K562 (cell line): ENCODE data around the gene SHANK3. TPM values are rescaled to one million over a fixed set of nuclear protein-coding genes. Genes with fewer than 3 reads are reported as not detected.
A peak's percentile ranks its signal among the peaks of the same experiment; 100 is the strongest.

ENCODE experiments used
- ATAC-seq: fragments of 200-7000 bp; cut with Tn5 transposase; 3 replicates; pipeline ENCODE4 v1.9.1; 2020; ENCODE audit warnings: moderate library complexity
- BruUV-seq: library from RNA; stranded (reverse); fragments of 400-500 nt; replicated peaks from 2 replicates; lab custom pipeline; 2021; lab: Mats Ljungman, UMichigan
- CTCF ChIA-PET: fragments of 300-600 bp; formaldehyde crosslinking; extraction: SDS; loops from one replicate; lab custom pipeline; 2021; ENCODE audit warnings: low intra/inter-chr PET ratio; lab: Yijun Ruan, JAX
- POLR2A ChIA-PET: fragments of 300-600, 350-650 bp; sonication (Branson Sonifier 250); formaldehyde crosslinking; extraction: SDS; loops from one replicate; lab custom pipeline; 2021; ENCODE audit warnings: antibody characterized with exemption, inconsistent platforms; lab: Yijun Ruan, JAX
- DNase-seq, 4 experiments: peaks; one replicate each; pipeline versions ENCODE4 v3.0.0 to v3.0.0-alpha.2; 2011 to 2018; ENCODE audit warnings: low spot score in 3 of 4, mixed read lengths in 3 of 4; ENCODE audit errors: extremely low read depth in 1 of 4
- FAIRE-seq: peaks from 2 replicates; lab custom pipeline; 2011; peaks lifted over from hg19 to GRCh38; lab: Jason Lieb, UNC
- H2AFZ ChIP-seq: 2 replicates; pipeline ENCODE4 v1.6.0; 2011; ENCODE audit warnings: low read depth, low read length, control low read depth, inconsistent platforms
- H3K27ac ChIP-seq: fragments of 200-600 bp; 3 replicates; pipeline ENCODE4 v1.8.0; 2011; ENCODE audit warnings: low read depth, mild to moderate bottlenecking, control low read depth, inconsistent platforms, low read length, moderate library complexity, mixed read lengths; ENCODE audit errors: extremely low read depth
- H3K27me3 ChIP-seq, 2 experiments: fragments of 300-600 bp in 1 of 2; 2 replicates in 1 of 2; 3 replicates in 1 of 2; pipeline versions ENCODE4 v1.6.0 to v1.8.0; 2011; ENCODE audit warnings: inconsistent platforms in 2 of 2, low read length in 2 of 2, mild to moderate bottlenecking in 1 of 2, mixed read lengths in 1 of 2, moderate library complexity in 1 of 2; ENCODE audit not compliant: control insufficient read depth in 2 of 2, insufficient read depth in 2 of 2
- H3K36me3 ChIP-seq: fragments of 300-600 bp; 3 replicates; pipeline ENCODE4 v1.8.0; 2011; ENCODE audit warnings: mild to moderate bottlenecking, low read length, inconsistent platforms; ENCODE audit not compliant: control insufficient read depth, insufficient read depth
- H3K4me1 ChIP-seq, 2 experiments: fragments of 200-600 bp in 1 of 2; replicated peaks in 1 of 2; 2 replicates in 1 of 2; 3 replicates in 1 of 2; pipeline versions ENCODE4 v1.5.1 to v1.8.0; 2011; ENCODE audit warnings: inconsistent platforms in 2 of 2, low read length in 2 of 2, mild to moderate bottlenecking in 1 of 2, mixed read lengths in 1 of 2, moderate library complexity in 1 of 2; ENCODE audit not compliant: control insufficient read depth in 2 of 2, insufficient read depth in 2 of 2
- H3K4me2 ChIP-seq: 2 replicates; pipeline ENCODE4 v1.6.1; 2011; ENCODE audit warnings: low read length, control low read depth, inconsistent platforms, mixed read lengths; ENCODE audit not compliant: insufficient read depth
- H3K4me3 ChIP-seq: fragments of 200-600 bp; sonication (generic), shearing (Covaris generic); 2 replicates; pipeline ENCODE4 v1.5.1; 2016; ENCODE audit warnings: control low read depth, inconsistent platforms
- H3K79me2 ChIP-seq: fragments of 200-600 bp; 3 replicates; pipeline ENCODE4 v1.8.0; 2011; ENCODE audit warnings: low read length, inconsistent platforms; ENCODE audit not compliant: control insufficient read depth, insufficient read depth
- H3K9ac ChIP-seq, 2 experiments: 2 replicates each; pipeline versions ENCODE4 v1.6.0 to v1.6.1; 2011; ENCODE audit warnings: low read depth in 2 of 2, low read length in 2 of 2, control low read depth in 1 of 2, inconsistent platforms in 1 of 2, mild to moderate bottlenecking in 1 of 2, mixed read lengths in 1 of 2; ENCODE audit not compliant: insufficient read depth in 1 of 2
- H3K9me1 ChIP-seq: one replicate; pipeline ENCODE4 v1.6.0; 2011; ENCODE audit warnings: inconsistent platforms, mild to moderate bottlenecking, low read length, moderate library complexity; ENCODE audit not compliant: control insufficient read depth, insufficient read depth
- H3K9me3 ChIP-seq: replicated peaks from 2 replicates; pipeline ENCODE4 v1.5.1; 2011; ENCODE audit warnings: low read depth, low read length, inconsistent platforms; ENCODE audit not compliant: control insufficient read depth, insufficient read depth
- H4K20me1 ChIP-seq: replicated peaks from 2 replicates; pipeline ENCODE4 v1.6.1; 2011; ENCODE audit warnings: low read length, inconsistent platforms, mixed read lengths; ENCODE audit not compliant: control insufficient read depth, insufficient read depth
- FOXK2 ChIP-seq, 2 experiments: fragments of 450-650 bp; IDR thresholded peaks in 1 of 2; conservative IDR thresholded peaks in 1 of 2; 2 replicates each; pipeline ENCODE4 v1.6.1; 2016; ENCODE audit warnings: low read depth in 2 of 2, mild to moderate bottlenecking in 1 of 2
- HDAC2 ChIP-seq: fragments of 450-650 bp; IDR thresholded peaks from 2 replicates; pipeline ENCODE4 v1.6.1; 2016; ENCODE audit warnings: mild to moderate bottlenecking
- NR2C2 ChIP-seq, 2 experiments: fragments of 200-800 bp in 1 of 2; sonication (Bioruptor generic) in 1 of 2; sonication (generic) in 1 of 2; formaldehyde crosslinking in 1 of 2; IDR thresholded peaks; 2 replicates each; pipeline versions ENCODE4 v1.6.1 to v1.8.0; 2016 to 2022; ENCODE audit warnings: mild to moderate bottlenecking in 1 of 2, missing compliant biosample characterization in 1 of 2, missing genetic modification characterization in 1 of 2, missing genetic modification reagents in 1 of 2
- POLR3A ChIP-seq: IDR thresholded peaks from 2 replicates; pipeline ENCODE4 v1.6.1; 2011; ENCODE audit warnings: borderline replicate concordance, mild to moderate bottlenecking, moderate library complexity; ENCODE audit not compliant: insufficient read length, insufficient read depth; ENCODE audit errors: extremely low read depth
- PTBP1 ChIP-seq: fragments of 200-400 bp; formaldehyde crosslinking; IDR thresholded peaks from 2 replicates; pipeline ENCODE4 v1.6.1; 2017; ENCODE audit warnings: low read depth, low read length
- SIN3B ChIP-seq: fragments of 450-650 bp; IDR thresholded peaks from 2 replicates; pipeline ENCODE4 v1.6.1; 2017; ENCODE audit warnings: low read depth, mild to moderate bottlenecking, moderate library complexity
- SMARCA4 ChIP-seq: fragments of 450-650 bp; IDR thresholded peaks from 2 replicates; pipeline ENCODE4 v1.6.1; 2016
- ZKSCAN3 ChIP-seq: fragments of 250-450 bp; sonication (Bioruptor Pico); IDR thresholded peaks from 2 replicates; pipeline ENCODE4 v1.4.0; 2020
- ZNF232 ChIP-seq: sonication (generic); formaldehyde crosslinking; IDR thresholded peaks from 2 replicates; pipeline ENCODE4 v1.8.0; 2022; ENCODE audit warnings: mild to moderate bottlenecking, missing genetic modification reagents
- ZNF274 ChIP-seq: IDR thresholded peaks from 2 replicates; pipeline ENCODE4 v1.6.1; 2011; ENCODE audit warnings: low read depth, mild to moderate bottlenecking, low read length, moderate library complexity, borderline replicate concordance
- WGBS: fragments of 100-300 bp; shearing (Covaris generic); methylation state at CpG from one replicate; pipeline ENCODE4 v1.1.6; 2016; ENCODE audit warnings: low coverage, mixed read lengths; ENCODE audit not compliant: insufficient coverage; ENCODE audit errors: missing lambda C conversion rate; 5-methylcytosine and 5-hydroxymethylcytosine counted together
- in situ Hi-C: fragments of 300-500 bp; cut with MboI; formaldehyde crosslinking; loops from 4 replicates; pipeline ENCODE4 v1.15.0; 2018; ENCODE audit warnings: inconsistent platforms, mixed read lengths
- intact Hi-C: fragments of 100-400 bp; cut with micrococcal nuclease; formaldehyde crosslinking; loops from 2 replicates; pipeline ENCODE4 v1.14.2; 2022
- polyA plus RNA-seq, 8 experiments: library from polyadenylated mRNA; depleted of rRNA in 4 of 8; stranded (reverse) in 5 of 8; unstranded in 3 of 8; fragments of >200 nt; fragmentation: Nextera tagmentation in 2 of 8; fragmentation: Illumina TruSeq in 1 of 8; extraction: Ambion mirVana in 2 of 8; extraction: Trizol in 1 of 8; gene quantifications; 2 replicates each; pipeline versions ENCODE4 v1.2.1 to v1.2.3, GENCODE V29; 2011 to 2014; ENCODE audit warnings: inconsistent platforms in 1 of 8, missing spikeins in 1 of 8
- total RNA-seq, 7 experiments: library from RNA; depleted of rRNA in 6 of 7; stranded (reverse); fragments of >200 nt in 6 of 7; fragmentation: Illumina TruSeq in 2 of 7; extraction: Trizol in 2 of 7; gene quantifications; 2 replicates each; pipeline versions ENCODE4 v1.2.1 to v1.2.3, GENCODE V29; 2011 to 2021; ENCODE audit warnings: low replicate concordance in 1 of 7
- TF ChIP-seq, protein P1 (sequence below): sonication (generic); formaldehyde crosslinking; IDR thresholded peaks from 2 replicates; pipeline ENCODE4 v1.8.0; 2022; ENCODE audit warnings: missing genetic modification reagents, mild to moderate bottlenecking, moderate library complexity, borderline replicate concordance
- TF ChIP-seq, protein P2 (sequence below): fragments of 250-450 bp; sonication (Bioruptor Pico); IDR thresholded peaks from 2 replicates; pipeline ENCODE4 v1.4.0; 2020; ENCODE audit warnings: mild to moderate bottlenecking, moderate library complexity

SHANK3 gene
- total and polyA plus RNA-seq, 9 of the 15 experiments (the other 6 are each of a cell fraction or from before 2014, with no cell fraction given) = 0.01 to 0.07 (median 0.03) TPM; not detected in 6

DNA sequence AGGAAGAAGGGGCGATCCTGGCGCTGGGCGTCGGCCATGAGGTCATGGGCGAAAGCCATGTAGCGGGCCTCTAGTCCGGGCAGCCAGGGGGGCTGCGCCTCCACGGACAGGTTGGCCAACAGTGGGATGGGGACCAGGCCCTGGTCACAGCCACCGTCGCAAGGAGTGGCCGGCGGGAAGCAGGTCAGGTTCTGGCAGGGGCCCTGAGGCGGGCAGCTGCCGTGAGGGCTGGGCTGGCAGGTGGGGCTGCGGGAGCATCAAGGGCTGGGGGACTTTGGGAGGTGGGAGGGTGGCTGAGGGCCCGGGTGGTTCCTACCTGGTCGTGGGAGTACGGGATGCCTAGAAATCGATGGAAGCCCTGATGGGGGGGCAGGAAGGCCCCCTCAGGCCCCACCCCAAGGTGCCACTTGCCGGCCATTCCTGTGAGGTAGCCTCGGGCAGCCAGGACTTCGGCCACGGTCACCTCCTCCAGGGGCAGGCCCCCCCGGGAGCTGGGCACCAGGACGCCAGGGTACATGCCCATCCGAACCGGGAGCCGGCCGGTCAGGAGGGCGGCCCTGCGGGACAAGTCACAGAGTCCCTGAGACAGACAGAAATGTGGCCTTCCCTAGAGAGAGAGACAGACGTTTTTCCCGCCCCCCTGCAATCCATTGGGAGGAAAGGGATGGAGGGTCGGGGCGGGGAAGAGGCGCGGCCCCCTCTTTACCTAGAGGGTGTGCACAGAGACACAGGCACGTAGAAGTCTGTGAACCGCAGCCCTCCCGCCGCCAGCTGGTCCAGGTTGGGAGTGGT, 45.6 kb upstream of the SHANK3 start:
- POLR2A ChIA-PET = interaction anchor here (0.8 to 1.1 kb wide), 2 partner anchors 12 to 14 kb away, joined by 3 to 5 read pairs; no protein-coding TSS in a partner anchor
- H3K4me3 ChIP-seq = peak overlapping the region; percentile 76
- peak overlapping the region; percentile 61 to 92; a peak in 3 of 4 replicates for H3K9ac ChIP-seq
- peak overlapping the region; percentile 84 for H3K4me2 ChIP-seq
- H4K20me1 ChIP-seq = no peaks in the 10 kb centered on the region
- H3K9me1 ChIP-seq = no peaks in the 10 kb centered on the region
- no peak for DNase-seq
- BruUV-seq = no TSS peak
- H3K9me3 ChIP-seq = no peaks in the 10 kb centered on the region
- in situ Hi-C loops (no loop called here), intact Hi-C loops (no loop called here)
- peak; percentile 39; the same call in 2 of the 3 replicates for ATAC-seq
- no peaks in the 10 kb centered on the region for H3K36me3 ChIP-seq
- H3K27me3 ChIP-seq = no peaks in the 10 kb centered on the region
- 47% methylated on average over 7 of the region's 42 CpGs for WGBS
- FAIRE-seq = no peak
- H3K27ac ChIP-seq = no peak overlapping the region
- no peak overlapping the region for H2AFZ ChIP-seq
- no peaks in the 10 kb centered on the region; the same call in 2 of the 3 replicates for H3K79me2 ChIP-seq
- H3K4me1 ChIP-seq = peaks cover 5 to 43% of the 10 kb centered on the region in 2 experiments; a peak in 4 of 5 replicates
- CTCF ChIA-PET = no interaction called here
- TF ChIP-seq, protein P1, sequence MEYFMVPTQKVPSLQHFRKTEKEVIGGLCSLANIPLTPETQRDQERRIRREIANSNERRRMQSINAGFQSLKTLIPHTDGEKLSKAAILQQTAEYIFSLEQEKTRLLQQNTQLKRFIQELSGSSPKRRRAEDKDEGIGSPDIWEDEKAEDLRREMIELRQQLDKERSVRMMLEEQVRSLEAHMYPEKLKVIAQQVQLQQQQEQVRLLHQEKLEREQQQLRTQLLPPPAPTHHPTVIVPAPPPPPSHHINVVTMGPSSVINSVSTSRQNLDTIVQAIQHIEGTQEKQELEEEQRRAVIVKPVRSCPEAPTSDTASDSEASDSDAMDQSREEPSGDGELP (CRISPR knock-in tag) = no peak; the same call in 1 of the 2 replicates
- TF ChIP-seq SIN3B = no peak
- TF ChIP-seq POLR3A = no peak
- no peak for TF ChIP-seq FOXK2 (conservative IDR thresholded peaks at IDR 0.05 in 1 of 2, IDR thresholded peaks at IDR 0.05 in 1 of 2; ENCODE audit: low read depth in 2 of 2)
- no peak for TF ChIP-seq NR2C2 (CRISPR knock-in tag; IDR thresholded peaks at IDR 0.05)
- TF ChIP-seq NR2C2 (tag; IDR thresholded peaks at IDR 0.05) = no peak
- TF ChIP-seq SMARCA4 = no peak
- TF ChIP-seq PTBP1 = no peak
- no peak for TF ChIP-seq ZNF232 (CRISPR knock-in tag)
- TF ChIP-seq, protein P2, sequence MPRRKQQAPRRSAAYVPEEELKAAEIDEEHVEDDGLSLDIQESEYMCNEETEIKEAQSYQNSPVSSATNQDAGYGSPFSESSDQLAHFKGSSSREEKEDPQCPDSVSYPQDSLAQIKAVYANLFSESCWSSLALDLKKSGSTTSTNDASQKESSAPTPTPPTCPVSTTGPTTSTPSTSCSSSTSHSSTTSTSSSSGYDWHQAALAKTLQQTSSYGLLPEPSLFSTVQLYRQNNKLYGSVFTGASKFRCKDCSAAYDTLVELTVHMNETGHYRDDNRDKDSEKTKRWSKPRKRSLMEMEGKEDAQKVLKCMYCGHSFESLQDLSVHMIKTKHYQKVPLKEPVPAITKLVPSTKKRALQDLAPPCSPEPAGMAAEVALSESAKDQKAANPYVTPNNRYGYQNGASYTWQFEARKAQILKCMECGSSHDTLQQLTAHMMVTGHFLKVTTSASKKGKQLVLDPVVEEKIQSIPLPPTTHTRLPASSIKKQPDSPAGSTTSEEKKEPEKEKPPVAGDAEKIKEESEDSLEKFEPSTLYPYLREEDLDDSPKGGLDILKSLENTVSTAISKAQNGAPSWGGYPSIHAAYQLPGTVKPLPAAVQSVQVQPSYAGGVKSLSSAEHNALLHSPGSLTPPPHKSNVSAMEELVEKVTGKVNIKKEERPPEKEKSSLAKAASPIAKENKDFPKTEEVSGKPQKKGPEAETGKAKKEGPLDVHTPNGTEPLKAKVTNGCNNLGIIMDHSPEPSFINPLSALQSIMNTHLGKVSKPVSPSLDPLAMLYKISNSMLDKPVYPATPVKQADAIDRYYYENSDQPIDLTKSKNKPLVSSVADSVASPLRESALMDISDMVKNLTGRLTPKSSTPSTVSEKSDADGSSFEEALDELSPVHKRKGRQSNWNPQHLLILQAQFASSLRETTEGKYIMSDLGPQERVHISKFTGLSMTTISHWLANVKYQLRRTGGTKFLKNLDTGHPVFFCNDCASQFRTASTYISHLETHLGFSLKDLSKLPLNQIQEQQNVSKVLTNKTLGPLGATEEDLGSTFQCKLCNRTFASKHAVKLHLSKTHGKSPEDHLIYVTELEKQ (CRISPR knock-in tag) = no peak
- TF ChIP-seq ZKSCAN3 = no peak
- no peak for TF ChIP-seq HDAC2
- TF ChIP-seq ZNF274 = no peak
